Gastrocnemius medialis (tissue), 4 donors: ENCODE results near the gene PAX2.

Source experiments
- POLR2A ChIP-seq, 2 donors: fragments of 450-650 bp; IDR thresholded peaks; one replicate each; pipeline ENCODE4 v1.6.1; 2017; ENCODE audit warnings: antibody characterized with exemption in 2 of 2, mild to moderate bottlenecking in 2 of 2, moderate library complexity in 2 of 2
- TF ChIP-seq, protein P1 (sequence below), 5 experiments: fragments of 450-650 bp in 3 of 5; fragments of 200-600 bp in 2 of 5; sonication (generic) in 2 of 5; IDR thresholded peaks in 4 of 5; conservative IDR thresholded peaks in 1 of 5; 1 replicate in 4 of 5; 2 replicates in 1 of 5; pipeline ENCODE4 v1.5.1; 2016 to 2019; ENCODE audit warnings: antibody characterized with exemption in 5 of 5, mild to moderate bottlenecking in 3 of 5, moderate library complexity in 3 of 5

DNA sequence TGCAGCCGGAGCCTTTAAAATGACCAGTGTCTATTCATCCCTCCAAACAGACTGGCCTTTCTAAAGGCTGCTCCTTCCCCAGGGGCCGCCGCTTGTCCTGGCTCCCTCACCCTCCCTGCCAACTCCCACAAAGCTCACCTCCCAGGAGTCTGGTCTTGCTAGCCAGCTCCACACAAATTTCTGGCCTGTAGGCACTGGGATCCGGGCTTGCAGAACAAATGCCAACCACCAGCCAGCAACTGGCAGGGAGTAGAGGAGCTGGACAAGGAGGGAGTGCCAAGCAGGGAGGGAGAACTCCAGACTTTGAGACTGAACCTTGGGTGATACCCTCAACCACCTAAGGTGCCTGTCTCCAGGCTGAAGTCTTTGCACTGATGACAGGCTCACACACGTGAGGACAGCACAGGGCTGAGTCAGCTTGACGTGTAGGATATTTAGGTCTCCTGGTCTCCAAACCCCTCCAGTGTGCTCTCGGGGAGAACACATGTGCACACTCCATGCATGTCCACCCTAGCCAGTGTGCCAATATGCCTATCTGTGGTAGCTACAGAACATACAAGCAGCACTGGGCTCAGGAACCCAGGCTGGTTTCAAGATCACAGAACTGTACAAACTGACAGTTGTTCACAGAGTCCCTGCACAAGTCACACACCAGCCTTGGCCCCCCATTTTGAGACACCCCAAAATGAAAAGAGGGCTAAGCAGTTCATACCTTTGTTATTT lies 6.0 kb downstream of the PAX2 start:
- TF ChIP-seq, protein P1, sequence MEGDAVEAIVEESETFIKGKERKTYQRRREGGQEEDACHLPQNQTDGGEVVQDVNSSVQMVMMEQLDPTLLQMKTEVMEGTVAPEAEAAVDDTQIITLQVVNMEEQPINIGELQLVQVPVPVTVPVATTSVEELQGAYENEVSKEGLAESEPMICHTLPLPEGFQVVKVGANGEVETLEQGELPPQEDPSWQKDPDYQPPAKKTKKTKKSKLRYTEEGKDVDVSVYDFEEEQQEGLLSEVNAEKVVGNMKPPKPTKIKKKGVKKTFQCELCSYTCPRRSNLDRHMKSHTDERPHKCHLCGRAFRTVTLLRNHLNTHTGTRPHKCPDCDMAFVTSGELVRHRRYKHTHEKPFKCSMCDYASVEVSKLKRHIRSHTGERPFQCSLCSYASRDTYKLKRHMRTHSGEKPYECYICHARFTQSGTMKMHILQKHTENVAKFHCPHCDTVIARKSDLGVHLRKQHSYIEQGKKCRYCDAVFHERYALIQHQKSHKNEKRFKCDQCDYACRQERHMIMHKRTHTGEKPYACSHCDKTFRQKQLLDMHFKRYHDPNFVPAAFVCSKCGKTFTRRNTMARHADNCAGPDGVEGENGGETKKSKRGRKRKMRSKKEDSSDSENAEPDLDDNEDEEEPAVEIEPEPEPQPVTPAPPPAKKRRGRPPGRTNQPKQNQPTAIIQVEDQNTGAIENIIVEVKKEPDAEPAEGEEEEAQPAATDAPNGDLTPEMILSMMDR (IDR thresholded peaks at IDR 0.05 in 4 of 5, conservative IDR thresholded peaks at IDR 0.05 in 1 of 5), result no peak
- no peak for TF ChIP-seq POLR2A (IDR thresholded peaks at IDR 0.05)
